Measurements from ENCODE around the gene HSD3B1. TPM values are rescaled to one million over a fixed set of nuclear protein-coding genes. Genes with fewer than 3 reads are reported as not detected.

HSD3B1 gene
- total RNA-seq: not detected

DNA sequence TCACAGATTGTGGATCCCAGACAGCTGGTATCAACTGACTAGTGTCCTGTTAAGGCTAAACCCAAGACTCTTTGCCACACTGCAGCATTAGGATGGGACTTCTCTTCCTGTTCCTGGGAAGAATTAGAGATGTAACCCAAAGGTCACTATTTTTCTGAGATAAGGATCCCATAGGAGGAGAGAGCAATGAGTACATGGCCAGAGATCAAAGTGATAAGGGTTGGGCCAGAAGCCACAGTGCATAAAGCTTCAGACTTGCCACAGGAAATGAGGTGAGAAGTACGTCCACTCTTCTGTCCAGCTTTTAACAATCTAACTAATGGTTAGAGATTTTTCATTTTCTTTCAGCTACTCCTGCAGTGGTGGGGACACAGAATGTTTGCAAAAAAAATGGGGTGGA, at the start of gene HSD3B1:
HSD3B1 (plus strand) TSS at position 270 of the 400 bp plus-strand sequence. CDS start 267 bp downstream, outside the sequence.
- H3K4me3 ChIP-seq (ENCODE audit: low read length in 3 of 3): no peak within 1 kb of the TSS

DNA sequence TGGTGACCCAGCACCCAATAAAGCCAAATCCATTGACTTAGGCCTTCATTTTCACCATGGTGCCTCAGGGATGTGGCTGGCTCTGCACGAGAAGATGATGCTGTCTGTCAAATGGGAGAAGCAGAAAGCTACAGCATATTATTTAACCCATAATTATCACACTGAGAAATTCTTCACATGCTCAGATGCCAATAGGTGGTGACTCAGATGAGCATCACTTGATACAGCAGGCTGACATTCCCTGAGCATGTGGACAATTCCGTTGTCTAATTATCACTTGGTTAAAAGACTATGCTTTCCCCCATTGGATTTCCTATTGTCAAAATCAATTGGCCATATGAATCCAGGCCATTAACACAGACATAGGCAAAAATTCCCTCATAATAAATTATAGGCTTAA, 44.0 kb upstream of the HSD3B1 start:
- H3K27ac ChIP-seq (ENCODE audit: low read depth, low read length): no peak overlapping the region
- no peaks in the 10 kb centered on the region for H3K9me3 ChIP-seq (ENCODE audit: control insufficient read depth in 3 of 3, low read length in 3 of 3)
- H3K4me3 ChIP-seq (ENCODE audit: low read length in 3 of 3): no peak overlapping the region
- no peaks in the 10 kb centered on the region for H3K4me1 ChIP-seq (ENCODE audit: control insufficient read depth in 3 of 3, insufficient read depth in 3 of 3, low read length in 3 of 3)
- H3K36me3 ChIP-seq (ENCODE audit: control insufficient read depth in 3 of 3, insufficient read depth in 3 of 3, low read length in 3 of 3): no peaks in the 10 kb centered on the region
- H3K27me3 ChIP-seq (ENCODE audit: control insufficient read depth in 3 of 3, insufficient read depth in 3 of 3, low read length in 3 of 3): no peaks in the 10 kb centered on the region
- no peak overlapping the region for H3K9ac ChIP-seq (ENCODE audit: low read depth in 1 of 3, low read length in 3 of 3)

More for the DNA sequence above, at the start of gene HSD3B1:
- no peaks in the 10 kb centered on the region for H3K4me1 ChIP-seq (ENCODE audit: control insufficient read depth in 3 of 3, insufficient read depth in 3 of 3, low read length in 3 of 3)
- H3K9me3 ChIP-seq (ENCODE audit: control insufficient read depth in 3 of 3, low read length in 3 of 3): no peaks in the 10 kb centered on the region
- H3K9ac ChIP-seq (ENCODE audit: low read depth in 1 of 3, low read length in 3 of 3): no peak within 1 kb of the TSS
- H3K36me3 ChIP-seq (ENCODE audit: control insufficient read depth in 3 of 3, insufficient read depth in 3 of 3, low read length in 3 of 3): no peaks in the 10 kb centered on the region
- peaks cover 0 to 2% (median 0%) of the 10 kb centered on the region in 3 donors for H3K27me3 ChIP-seq (ENCODE audit: control insufficient read depth in 3 of 3, insufficient read depth in 3 of 3, low read length in 3 of 3)
- H3K27ac ChIP-seq (ENCODE audit: low read depth, low read length): no peak within 1 kb of the TSS

DNA sequence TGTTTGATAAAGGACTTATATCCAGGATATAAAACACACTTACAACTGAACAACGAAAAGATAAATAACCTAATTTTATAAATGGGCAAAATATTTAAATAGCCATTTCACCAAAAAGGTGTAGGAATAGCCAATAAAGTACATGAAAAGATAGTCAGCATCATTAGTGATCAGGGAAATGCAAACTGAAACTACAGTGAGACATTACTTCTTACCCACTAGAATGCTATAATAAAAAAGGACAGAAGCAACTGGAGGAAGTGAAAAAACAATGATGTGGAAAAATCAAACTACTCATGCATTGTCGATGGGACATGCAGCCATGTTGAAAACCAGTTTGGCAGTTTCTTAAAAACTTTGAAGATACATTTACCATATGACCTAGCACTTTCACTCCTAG, 43.4 kb upstream of the HSD3B1 start:
- no peaks in the 10 kb centered on the region for H3K4me1 ChIP-seq (ENCODE audit: control insufficient read depth in 3 of 3, insufficient read depth in 3 of 3, low read length in 3 of 3)
- H3K9me3 ChIP-seq (ENCODE audit: control insufficient read depth in 3 of 3, low read length in 3 of 3): no peaks in the 10 kb centered on the region
- H3K36me3 ChIP-seq (ENCODE audit: control insufficient read depth in 3 of 3, insufficient read depth in 3 of 3, low read length in 3 of 3): no peaks in the 10 kb centered on the region
- no peaks in the 10 kb centered on the region for H3K27me3 ChIP-seq (ENCODE audit: control insufficient read depth in 3 of 3, insufficient read depth in 3 of 3, low read length in 3 of 3)
- no peak overlapping the region for H3K27ac ChIP-seq (ENCODE audit: low read depth, low read length)
- no peak overlapping the region for H3K4me3 ChIP-seq (ENCODE audit: low read length in 3 of 3)
- no peak overlapping the region for H3K9ac ChIP-seq (ENCODE audit: low read depth in 1 of 3, low read length in 3 of 3)

DNA sequence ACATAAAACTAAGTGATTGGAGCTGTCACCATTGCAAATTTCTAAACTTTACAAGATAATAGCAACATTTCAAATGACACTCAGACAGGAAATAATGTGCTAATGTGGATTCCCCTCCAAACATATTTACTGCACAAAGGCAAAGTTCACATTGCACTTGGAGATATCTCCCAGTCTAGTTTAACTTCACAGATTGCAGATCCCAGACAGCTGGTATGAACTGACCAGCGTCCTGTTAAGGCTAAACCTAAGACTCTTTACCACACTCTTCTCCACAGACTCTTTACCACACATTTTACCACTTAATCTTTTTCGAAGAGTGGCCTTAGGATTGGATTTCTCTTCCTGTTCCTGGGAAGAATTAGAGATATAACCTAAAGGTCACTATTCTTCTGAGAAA, 40.6 kb upstream of the HSD3B1 start:
- Histone ChIP-seq H3K4me3 (ENCODE audit: low read length in 3 of 3) (no peak overlapping the region), H3K9ac (ENCODE audit: low read depth in 1 of 3, low read length in 3 of 3) (no peak overlapping the region), H3K27ac (ENCODE audit: low read depth, low read length) (no peak overlapping the region), H3K9me3 (ENCODE audit: control insufficient read depth in 3 of 3, low read length in 3 of 3) (no peaks in the 10 kb centered on the region), H3K36me3 (ENCODE audit: control insufficient read depth in 3 of 3, insufficient read depth in 3 of 3, low read length in 3 of 3) (no peaks in the 10 kb centered on the region), H3K27me3 (ENCODE audit: control insufficient read depth in 3 of 3, insufficient read depth in 3 of 3, low read length in 3 of 3) (peaks cover 0 to 4% (median 0%) of the 10 kb centered on the region in 3 donors), H3K4me1 (ENCODE audit: control insufficient read depth in 3 of 3, insufficient read depth in 3 of 3, low read length in 3 of 3) (no peaks in the 10 kb centered on the region)

DNA sequence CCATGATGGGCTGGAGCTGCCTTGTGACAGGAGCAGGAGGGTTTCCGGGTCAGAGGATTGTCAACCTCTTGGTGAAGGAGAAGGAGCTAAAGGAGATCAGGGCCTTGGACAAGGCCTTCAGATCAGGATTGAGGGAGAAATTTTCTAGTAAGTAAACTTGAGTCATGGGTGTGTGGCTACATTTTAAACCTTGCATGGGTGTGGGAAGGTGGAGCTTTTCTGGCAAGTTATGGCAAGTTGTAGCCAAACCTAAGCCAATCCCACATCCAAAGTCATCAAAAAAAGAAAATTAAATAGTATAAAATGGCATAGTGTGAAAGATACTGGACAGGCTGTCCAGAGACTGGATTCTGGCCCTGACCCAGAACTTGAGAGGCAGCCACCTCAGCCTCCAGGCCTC, 39.8 kb upstream of the HSD3B1 start:
- Histone ChIP-seq H3K9me3 (ENCODE audit: control insufficient read depth in 3 of 3, low read length in 3 of 3) (no peaks in the 10 kb centered on the region), H3K36me3 (ENCODE audit: control insufficient read depth in 3 of 3, insufficient read depth in 3 of 3, low read length in 3 of 3) (no peaks in the 10 kb centered on the region), H3K4me3 (ENCODE audit: low read length in 3 of 3) (no peak overlapping the region), H3K27me3 (ENCODE audit: control insufficient read depth in 3 of 3, insufficient read depth in 3 of 3, low read length in 3 of 3) (peaks cover 0 to 4% (median 0%) of the 10 kb centered on the region in 3 donors), H3K4me1 (ENCODE audit: control insufficient read depth in 3 of 3, insufficient read depth in 3 of 3, low read length in 3 of 3) (no peaks in the 10 kb centered on the region), H3K9ac (ENCODE audit: low read depth in 1 of 3, low read length in 3 of 3) (no peak overlapping the region), H3K27ac (ENCODE audit: low read depth, low read length) (no peak overlapping the region)

DNA sequence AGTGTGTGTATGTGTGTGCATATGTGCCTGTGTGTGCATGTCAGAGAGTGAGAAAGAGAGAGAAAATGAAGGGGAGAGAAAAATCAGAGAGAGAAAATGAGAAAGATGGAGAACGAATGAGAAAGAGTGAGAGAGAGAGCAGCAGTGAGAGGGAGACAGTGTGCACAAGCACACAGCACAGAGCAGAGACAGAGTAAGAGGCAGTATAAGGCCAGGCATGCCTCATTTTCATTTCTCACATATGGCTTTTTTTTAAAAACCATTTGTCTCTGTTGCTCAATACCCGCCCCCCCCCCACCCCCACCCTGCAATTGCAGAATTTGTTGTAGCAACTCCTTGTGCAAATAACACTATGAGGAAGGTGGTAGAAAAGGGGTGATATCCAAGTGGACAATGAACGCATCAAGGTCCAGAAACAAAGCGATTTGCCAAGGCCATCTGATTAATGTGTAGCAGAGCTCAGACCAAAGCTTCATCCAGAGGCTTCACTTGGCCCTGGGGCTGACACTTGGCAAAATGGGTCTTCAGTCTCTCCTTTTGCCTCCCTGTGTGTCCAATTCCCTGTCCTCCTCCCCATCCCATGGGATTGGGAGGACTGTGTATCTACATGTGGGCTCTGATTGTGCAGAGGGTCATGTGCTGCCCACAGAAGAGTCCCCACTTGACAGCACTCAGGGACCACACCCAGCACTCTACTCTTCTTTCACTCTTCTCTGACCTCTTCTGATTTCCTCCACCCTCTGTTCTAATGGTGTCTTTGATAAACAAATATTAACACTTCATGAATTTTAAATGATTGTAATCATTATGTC, 38.9 kb upstream of the HSD3B1 start:
- Histone ChIP-seq H3K36me3 (ENCODE audit: control insufficient read depth in 3 of 3, insufficient read depth in 3 of 3, low read length in 3 of 3) (no peaks in the 10 kb centered on the region), H3K27me3 (ENCODE audit: control insufficient read depth in 3 of 3, insufficient read depth in 3 of 3, low read length in 3 of 3) (peaks cover 0 to 4% (median 0%) of the 10 kb centered on the region in 3 donors), H3K9ac (ENCODE audit: low read depth in 1 of 3, low read length in 3 of 3) (no peak overlapping the region), H3K4me1 (ENCODE audit: control insufficient read depth in 3 of 3, insufficient read depth in 3 of 3, low read length in 3 of 3) (no peaks in the 10 kb centered on the region), H3K9me3 (ENCODE audit: control insufficient read depth in 3 of 3, low read length in 3 of 3) (no peaks in the 10 kb centered on the region), H3K27ac (ENCODE audit: low read depth, low read length) (no peak overlapping the region), H3K4me3 (ENCODE audit: low read length in 3 of 3) (no peak overlapping the region)

DNA sequence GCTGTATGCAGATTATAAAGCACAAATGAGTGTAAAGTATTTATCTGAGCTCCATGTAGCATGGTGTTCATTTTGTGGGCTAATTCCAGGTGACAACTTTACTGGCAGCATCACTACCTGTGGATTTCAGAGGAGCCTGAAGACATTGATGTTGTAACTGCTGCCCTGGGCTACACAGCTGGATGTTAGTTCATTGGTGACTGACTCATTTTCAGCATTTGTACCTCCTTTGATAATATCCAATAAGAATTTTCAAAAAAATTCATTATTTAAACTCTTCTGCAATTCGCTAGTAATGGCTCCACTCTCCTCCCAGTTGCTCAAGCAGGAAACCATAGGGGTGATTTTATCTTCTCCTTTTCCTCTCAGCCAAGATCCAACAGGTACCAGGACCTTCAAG, 37.3 kb upstream of the HSD3B1 start:
- Histone ChIP-seq H3K9ac (ENCODE audit: low read depth in 1 of 3, low read length in 3 of 3) (no peak overlapping the region), H3K4me1 (ENCODE audit: control insufficient read depth in 3 of 3, insufficient read depth in 3 of 3, low read length in 3 of 3) (no peaks in the 10 kb centered on the region), H3K27me3 (ENCODE audit: control insufficient read depth in 3 of 3, insufficient read depth in 3 of 3, low read length in 3 of 3) (peaks cover 0 to 4% (median 0%) of the 10 kb centered on the region in 3 donors), H3K4me3 (ENCODE audit: low read length in 3 of 3) (no peak overlapping the region), H3K9me3 (ENCODE audit: control insufficient read depth in 3 of 3, low read length in 3 of 3) (no peaks in the 10 kb centered on the region), H3K36me3 (ENCODE audit: control insufficient read depth in 3 of 3, insufficient read depth in 3 of 3, low read length in 3 of 3) (no peaks in the 10 kb centered on the region), H3K27ac (ENCODE audit: low read depth, low read length) (no peak overlapping the region)

DNA sequence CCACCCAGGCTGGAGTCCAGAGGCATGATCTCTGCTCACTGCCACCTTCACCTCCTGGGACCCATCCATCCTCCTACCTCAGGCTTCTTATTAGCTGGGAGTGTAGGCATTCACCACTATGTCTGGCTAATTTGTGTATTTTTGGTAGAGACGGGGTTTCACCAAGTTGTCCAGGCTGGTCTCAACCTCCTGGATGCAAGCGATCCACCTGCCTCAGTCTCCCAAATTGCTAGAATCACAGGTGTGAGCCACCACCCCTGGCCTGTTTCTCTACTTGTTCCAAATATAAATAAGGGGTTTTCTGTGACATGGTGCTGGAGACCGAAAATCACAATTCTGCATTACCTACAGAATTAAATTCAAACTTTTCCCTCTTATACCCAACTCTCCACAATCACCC, 36.6 kb upstream of the HSD3B1 start:
- H3K4me1 ChIP-seq (ENCODE audit: control insufficient read depth in 3 of 3, insufficient read depth in 3 of 3, low read length in 3 of 3): no peaks in the 10 kb centered on the region

DNA sequence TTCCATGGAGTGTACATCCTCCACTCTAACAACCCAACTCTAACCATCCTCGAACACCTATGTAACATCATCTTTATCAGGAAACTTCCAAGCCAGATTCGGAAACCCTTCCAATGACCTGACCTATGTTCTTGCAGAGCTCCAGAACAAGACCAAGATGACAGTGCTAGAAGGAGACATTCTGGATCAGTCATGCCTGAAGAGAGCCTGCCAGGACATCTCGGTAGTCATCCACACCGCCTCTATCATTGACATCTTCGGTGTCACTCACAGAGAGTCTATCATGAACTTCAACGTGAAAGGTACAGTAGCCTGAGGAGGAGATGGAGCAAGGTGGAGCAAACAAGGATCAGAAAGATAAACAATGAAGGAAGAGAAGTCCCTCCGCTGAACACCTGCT, 36.1 kb upstream of the HSD3B1 start:
- Histone ChIP-seq H3K27me3 (ENCODE audit: control insufficient read depth in 3 of 3, insufficient read depth in 3 of 3, low read length in 3 of 3) (peaks cover 0 to 4% (median 0%) of the 10 kb centered on the region in 3 donors), H3K36me3 (ENCODE audit: control insufficient read depth in 3 of 3, insufficient read depth in 3 of 3, low read length in 3 of 3) (no peaks in the 10 kb centered on the region), H3K4me1 (ENCODE audit: control insufficient read depth in 3 of 3, insufficient read depth in 3 of 3, low read length in 3 of 3) (no peaks in the 10 kb centered on the region), H3K4me3 (ENCODE audit: low read length in 3 of 3) (no peak overlapping the region), H3K9ac (ENCODE audit: low read depth in 1 of 3, low read length in 3 of 3) (no peak overlapping the region), H3K27ac (ENCODE audit: low read depth, low read length) (no peak overlapping the region), H3K9me3 (ENCODE audit: control insufficient read depth in 3 of 3, low read length in 3 of 3) (no peaks in the 10 kb centered on the region)

More for the DNA sequence above, 36.6 kb upstream of the HSD3B1 start:
- H3K4me3 ChIP-seq (ENCODE audit: low read length in 3 of 3): no peak overlapping the region
- H3K27me3 ChIP-seq (ENCODE audit: control insufficient read depth in 3 of 3, insufficient read depth in 3 of 3, low read length in 3 of 3): peaks cover 0 to 4% (median 0%) of the 10 kb centered on the region in 3 donors
- H3K36me3 ChIP-seq (ENCODE audit: control insufficient read depth in 3 of 3, insufficient read depth in 3 of 3, low read length in 3 of 3): no peaks in the 10 kb centered on the region
- no peak overlapping the region for H3K27ac ChIP-seq (ENCODE audit: low read depth, low read length)
- no peak overlapping the region for H3K9ac ChIP-seq (ENCODE audit: low read depth in 1 of 3, low read length in 3 of 3)
- H3K9me3 ChIP-seq (ENCODE audit: control insufficient read depth in 3 of 3, low read length in 3 of 3): no peaks in the 10 kb centered on the region

DNA sequence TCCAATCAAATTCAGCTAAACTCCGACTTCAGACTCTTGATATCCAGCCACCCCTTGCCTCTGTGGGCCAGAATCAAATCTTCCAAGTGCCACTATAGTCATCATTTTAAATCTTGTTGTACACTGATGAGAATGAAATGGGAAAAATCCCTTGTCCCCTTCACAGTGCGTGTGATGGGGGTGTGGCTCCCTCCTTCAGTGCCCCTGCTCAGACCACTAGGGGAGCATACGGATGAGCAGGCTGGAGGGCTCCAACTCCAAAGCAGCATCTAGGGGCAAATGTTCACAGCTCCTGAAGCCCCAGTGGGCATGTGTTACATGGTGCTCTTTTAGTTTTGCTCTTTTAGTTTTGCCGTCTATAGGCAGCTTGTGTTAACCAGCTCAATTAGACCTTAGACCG, 35.4 kb upstream of the HSD3B1 start:
- Histone ChIP-seq H3K4me3 (ENCODE audit: low read length in 3 of 3) (no peak overlapping the region), H3K27ac (ENCODE audit: low read depth, low read length) (no peak overlapping the region), H3K27me3 (ENCODE audit: control insufficient read depth in 3 of 3, insufficient read depth in 3 of 3, low read length in 3 of 3) (peaks cover 0 to 4% (median 0%) of the 10 kb centered on the region in 3 donors), H3K4me1 (ENCODE audit: control insufficient read depth in 3 of 3, insufficient read depth in 3 of 3, low read length in 3 of 3) (no peaks in the 10 kb centered on the region), H3K9ac (ENCODE audit: low read depth in 1 of 3, low read length in 3 of 3) (no peak overlapping the region), H3K9me3 (ENCODE audit: control insufficient read depth in 3 of 3, low read length in 3 of 3) (no peaks in the 10 kb centered on the region), H3K36me3 (ENCODE audit: control insufficient read depth in 3 of 3, insufficient read depth in 3 of 3, low read length in 3 of 3) (no peaks in the 10 kb centered on the region)
